HCT116 (cell line): ENCODE measurements around the gene ISG20. TPM values are rescaled to one million over a fixed set of nuclear protein-coding genes. Genes with fewer than 3 reads are reported as not detected.

Source experiments
- ATAC-seq: fragments of 200-7000 bp; cut with Tn5 transposase; 2 replicates; pipeline ENCODE4 v1.9.1; 2020; ENCODE audit warnings: mild to moderate bottlenecking, moderate library complexity
- BruUV-seq: library from RNA; stranded (reverse); fragments of 400-500 nt; replicated peaks from 2 replicates; lab custom pipeline; 2021; lab: Mats Ljungman, UMichigan
- CTCF ChIA-PET: fragments of 300-600 bp; sonication (Branson Sonifier 250); formaldehyde crosslinking; loops from one replicate; lab custom pipeline; 2021; ENCODE audit warnings: antibody characterized with exemption; lab: Charles Lee
- POLR2A ChIA-PET: fragments of 300-600, 350-600 bp; sonication (Branson Sonifier 250); formaldehyde crosslinking; loops from one replicate; lab custom pipeline; 2021; ENCODE audit warnings: antibody characterized with exemption; lab: Charles Lee
- RAD21 ChIA-PET, 2 experiments: fragments of 300-600 bp; sonication (Branson Sonifier 250); formaldehyde crosslinking; loops; one replicate each; lab custom pipeline; 2023; ENCODE audit warnings: low total read pairs in 2 of 2; ENCODE audit not compliant: uncharacterized antibody in 2 of 2, unreplicated experiment in 2 of 2, low non-redundant PET in 1 of 2; lab: Charles Lee
- DNase-seq: peaks from one replicate; pipeline ENCODE4 v3.0.0-alpha.2; 2010; ENCODE audit warnings: low read depth, low spot score
- H2AFZ ChIP-seq: fragments of 200-600 bp; shearing (Covaris generic), sonication (generic); 2 replicates; pipeline ENCODE4 v1.6.1; 2017; ENCODE audit warnings: low read depth, mixed run types, mixed read lengths, antibody characterized with exemption, low read length; ENCODE audit not compliant: poor library complexity, severe bottlenecking
- H3K27ac ChIP-seq: 2 replicates; pipeline ENCODE4 v1.5.1; 2012; ENCODE audit warnings: low read depth, low read length
- H3K27me3 ChIP-seq: fragments of 200-600 bp; sonication (generic); 2 replicates; pipeline ENCODE4 v1.6.1; 2016; ENCODE audit warnings: mixed run types, low read length, mixed read lengths; ENCODE audit not compliant: insufficient read depth
- H3K36me3 ChIP-seq, 2 experiments: fragments of 200-500 bp in 1 of 2; fragments of 200-600 bp in 1 of 2; sonication (Bioruptor generic) in 1 of 2; sonication (generic) in 1 of 2; 2 replicates each; pipeline versions ENCODE4 v1.5.1 to v1.6.1; 2014 to 2016; ENCODE audit warnings: low read length in 2 of 2, inconsistent platforms in 1 of 2, mixed read lengths in 1 of 2, mixed run types in 1 of 2; ENCODE audit not compliant: insufficient read depth in 2 of 2, control insufficient read depth in 1 of 2
- H3K4me1 ChIP-seq, 2 experiments: fragments of 200-600 bp in 1 of 2; sonication (generic) in 1 of 2; 2 replicates each; pipeline versions ENCODE4 v1.5.1 to v1.6.1; 2012 to 2017; ENCODE audit warnings: low read length in 2 of 2, inconsistent platforms in 1 of 2, mild to moderate bottlenecking in 1 of 2, mixed read lengths in 1 of 2, mixed run types in 1 of 2, moderate library complexity in 1 of 2; ENCODE audit not compliant: insufficient read depth in 2 of 2, control insufficient read depth in 1 of 2
- H3K4me2 ChIP-seq: fragments of 200-600 bp; sonication (generic); 2 replicates; pipeline ENCODE4 v1.6.1; 2017; ENCODE audit warnings: mixed run types, low read length, mixed read lengths
- H3K4me3 ChIP-seq, 2 experiments: fragments of 200-600 bp in 1 of 2; sonication (generic) in 1 of 2; replicated peaks in 1 of 2; 2 replicates each; pipeline ENCODE4 v1.5.1; 2011 to 2016; ENCODE audit warnings: low read length in 2 of 2, control low read depth in 1 of 2, low read depth in 1 of 2, mild to moderate bottlenecking in 1 of 2, mixed read lengths in 1 of 2, mixed run types in 1 of 2
- H3K79me2 ChIP-seq: fragments of 200-600 bp; sonication (generic); 2 replicates; pipeline ENCODE4 v1.6.1; 2017; ENCODE audit warnings: mild to moderate bottlenecking, mixed run types, low read length, moderate library complexity, mixed read lengths; ENCODE audit not compliant: insufficient read depth
- H3K9ac ChIP-seq: fragments of 200-600 bp; sonication (generic); 2 replicates; pipeline ENCODE4 v1.6.1; 2016; ENCODE audit warnings: low read length, mixed read lengths
- H3K9me2 ChIP-seq: fragments of 200-600 bp; sonication (generic), shearing (Covaris generic); 2 replicates; pipeline ENCODE4 v1.6.1; 2017; ENCODE audit warnings: mixed run types, mild to moderate bottlenecking, moderate library complexity; ENCODE audit not compliant: insufficient read depth
- H3K9me3 ChIP-seq, 2 experiments: fragments of 200-500 bp in 1 of 2; fragments of 200-600 bp in 1 of 2; sonication (Bioruptor generic) in 1 of 2; sonication (generic) in 1 of 2; 2 replicates each; pipeline ENCODE4 v1.6.1; 2014 to 2017; ENCODE audit warnings: low read length in 2 of 2, mixed read lengths in 2 of 2, inconsistent platforms in 1 of 2, low read depth in 1 of 2, mild to moderate bottlenecking in 1 of 2, mixed run types in 1 of 2, moderate library complexity in 1 of 2; ENCODE audit not compliant: control insufficient read depth in 1 of 2, insufficient read depth in 1 of 2
- H4K20me1 ChIP-seq: fragments of 200-600 bp; sonication (generic), shearing (Covaris generic); 2 replicates; pipeline ENCODE4 v1.6.1; 2017; ENCODE audit warnings: mixed run types, mild to moderate bottlenecking, moderate library complexity; ENCODE audit not compliant: insufficient read depth
- ATF3 ChIP-seq: IDR thresholded peaks from 2 replicates; pipeline ENCODE4 v1.6.1; 2012
- CEBPB ChIP-seq: IDR thresholded peaks from 2 replicates; pipeline ENCODE4 v1.6.1; 2012; ENCODE audit warnings: low read depth
- CTCF ChIP-seq, 3 experiments: fragments of 200-600 bp in 1 of 3; sonication (generic) in 1 of 3; IDR thresholded peaks in 2 of 3; conservative IDR thresholded peaks in 1 of 3; 2 replicates each; pipeline ENCODE4 v1.5.1; 2012 to 2017; ENCODE audit warnings: low read depth in 2 of 3, low read length in 2 of 3, antibody characterized with exemption in 1 of 3, borderline replicate concordance in 1 of 3, control low read depth in 1 of 3, mild to moderate bottlenecking in 1 of 3, mixed read lengths in 1 of 3, mixed run types in 1 of 3, moderate library complexity in 1 of 3; ENCODE audit not compliant: insufficient read depth in 1 of 3
- ELF1 ChIP-seq: IDR thresholded peaks from 2 replicates; pipeline ENCODE4 v1.6.1; 2012; ENCODE audit warnings: low read depth, borderline replicate concordance
- EZH2 ChIP-seq: fragments of 200-600 bp; sonication (generic); IDR thresholded peaks from 2 replicates; pipeline ENCODE4 v1.6.1; 2017; ENCODE audit warnings: antibody characterized with exemption, mixed run types
- EZH2phosphoT487 ChIP-seq: fragments of 200-600 bp; IDR thresholded peaks from 2 replicates; pipeline ENCODE4 v1.6.1; 2018; ENCODE audit warnings: antibody characterized with exemption, borderline replicate concordance
- FOSL1 ChIP-seq: IDR thresholded peaks from 2 replicates; pipeline ENCODE4 v1.6.1; 2012; ENCODE audit warnings: low read depth
- JUND ChIP-seq: IDR thresholded peaks from 2 replicates; pipeline ENCODE4 v1.6.1; 2012
- RAD21 ChIP-seq: IDR thresholded peaks from 2 replicates; pipeline ENCODE4 v1.6.1; 2012; ENCODE audit warnings: low read depth, mild to moderate bottlenecking
- SIN3A ChIP-seq: IDR thresholded peaks from 2 replicates; pipeline ENCODE4 v1.6.1; 2012; ENCODE audit warnings: low read depth
- SP1 ChIP-seq: IDR thresholded peaks from 2 replicates; pipeline ENCODE4 v1.6.1; 2012; ENCODE audit warnings: low read depth
- SRF ChIP-seq: IDR thresholded peaks from 2 replicates; pipeline ENCODE4 v1.6.1; 2012; ENCODE audit warnings: low read depth
- TCF7L2 ChIP-seq: IDR thresholded peaks from 2 replicates; pipeline ENCODE4 v1.7.0; 2011; ENCODE audit warnings: borderline replicate concordance, inconsistent platforms; ENCODE audit not compliant: insufficient read depth, insufficient read length; ENCODE audit errors: extremely low read depth
- intact Hi-C: fragments of 100-400 bp; cut with micrococcal nuclease; formaldehyde crosslinking; loops from 2 replicates; pipeline ENCODE4 v1.10.0; 2022
- total RNA-seq: library from RNA; stranded (reverse); gene quantifications from one replicate; pipeline ENCODE4 v1.2.1, GENCODE V29; 2021; ENCODE audit not compliant: unreplicated experiment
- TF ChIP-seq, protein P1 (sequence below): IDR thresholded peaks from 2 replicates; pipeline ENCODE4 v1.6.1; 2012; ENCODE audit warnings: low read depth

The ISG20 gene
- total RNA-seq, 1 experiment from 2014 or later = 11.0 TPM

GRCh38 chr15:88634449-88634848 lies 4.4 kb upstream of the ISG20 start:
- ChIA-PET RAD21 (no interaction called here), CTCF (no interaction called here), POLR2A (interaction anchor here (2.1 kb wide), 1 partner anchor 13 kb away, joined by 6 read pairs; the partner anchor contains the start of gene AEN)
- BruUV-seq = no TSS peak
- ATAC-seq (no peak), DNase-seq (no peak)
- Histone ChIP-seq H3K79me2 (peaks cover 28% of the 10 kb centered on the region), H3K4me2 (no peak overlapping the region), H3K27ac (no peak overlapping the region), H3K4me3 (no peak overlapping the region), H2AFZ (no peak overlapping the region), H3K9ac (no peak overlapping the region), H3K9me3 (no peaks in the 10 kb centered on the region), H3K9me2 (no peaks in the 10 kb centered on the region), H3K4me1 (peaks cover 35 to 45% of the 10 kb centered on the region in 2 experiments), H3K27me3 (no peaks in the 10 kb centered on the region), H3K36me3 (peaks cover 10 to 32% of the 10 kb centered on the region in 2 experiments; a peak in 3 of 4 replicates), H4K20me1 (peaks cover 6% of the 10 kb centered on the region; the same call in 1 of the 2 replicates)
- TF ChIP-seq EZH2 (no peak), SIN3A (no peak), CTCF (IDR thresholded peaks at IDR 0.05 in 2 of 3, conservative IDR thresholded peaks at IDR 0.05 in 1 of 3; ENCODE audit: borderline replicate concordance in 1 of 3, insufficient read depth in 1 of 3, low read depth in 2 of 3, low read length in 2 of 3) (no peak), SP1 (no peak), ATF3 (no peak), SRF (no peak), RAD21 (no peak), EZH2phosphoT487 (no peak), ELF1 (no peak), TCF7L2 (no peak), CEBPB (no peak), FOSL1 (no peak), JUND (no peak)
- TF ChIP-seq, protein P1, sequence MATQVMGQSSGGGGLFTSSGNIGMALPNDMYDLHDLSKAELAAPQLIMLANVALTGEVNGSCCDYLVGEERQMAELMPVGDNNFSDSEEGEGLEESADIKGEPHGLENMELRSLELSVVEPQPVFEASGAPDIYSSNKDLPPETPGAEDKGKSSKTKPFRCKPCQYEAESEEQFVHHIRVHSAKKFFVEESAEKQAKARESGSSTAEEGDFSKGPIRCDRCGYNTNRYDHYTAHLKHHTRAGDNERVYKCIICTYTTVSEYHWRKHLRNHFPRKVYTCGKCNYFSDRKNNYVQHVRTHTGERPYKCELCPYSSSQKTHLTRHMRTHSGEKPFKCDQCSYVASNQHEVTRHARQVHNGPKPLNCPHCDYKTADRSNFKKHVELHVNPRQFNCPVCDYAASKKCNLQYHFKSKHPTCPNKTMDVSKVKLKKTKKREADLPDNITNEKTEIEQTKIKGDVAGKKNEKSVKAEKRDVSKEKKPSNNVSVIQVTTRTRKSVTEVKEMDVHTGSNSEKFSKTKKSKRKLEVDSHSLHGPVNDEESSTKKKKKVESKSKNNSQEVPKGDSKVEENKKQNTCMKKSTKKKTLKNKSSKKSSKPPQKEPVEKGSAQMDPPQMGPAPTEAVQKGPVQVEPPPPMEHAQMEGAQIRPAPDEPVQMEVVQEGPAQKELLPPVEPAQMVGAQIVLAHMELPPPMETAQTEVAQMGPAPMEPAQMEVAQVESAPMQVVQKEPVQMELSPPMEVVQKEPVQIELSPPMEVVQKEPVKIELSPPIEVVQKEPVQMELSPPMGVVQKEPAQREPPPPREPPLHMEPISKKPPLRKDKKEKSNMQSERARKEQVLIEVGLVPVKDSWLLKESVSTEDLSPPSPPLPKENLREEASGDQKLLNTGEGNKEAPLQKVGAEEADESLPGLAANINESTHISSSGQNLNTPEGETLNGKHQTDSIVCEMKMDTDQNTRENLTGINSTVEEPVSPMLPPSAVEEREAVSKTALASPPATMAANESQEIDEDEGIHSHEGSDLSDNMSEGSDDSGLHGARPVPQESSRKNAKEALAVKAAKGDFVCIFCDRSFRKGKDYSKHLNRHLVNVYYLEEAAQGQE = no peak
- intact Hi-C loops = no loop called here
